Superior temporal gyrus (tissue), 1 donor: Measurements from ENCODE around the gene NNAT.

Experiments
- DNase-seq: peaks from one replicate; pipeline ENCODE4 v3.0.0-alpha.2; 2016; ENCODE audit errors: extremely low spot score

Gene NNAT

DNA sequence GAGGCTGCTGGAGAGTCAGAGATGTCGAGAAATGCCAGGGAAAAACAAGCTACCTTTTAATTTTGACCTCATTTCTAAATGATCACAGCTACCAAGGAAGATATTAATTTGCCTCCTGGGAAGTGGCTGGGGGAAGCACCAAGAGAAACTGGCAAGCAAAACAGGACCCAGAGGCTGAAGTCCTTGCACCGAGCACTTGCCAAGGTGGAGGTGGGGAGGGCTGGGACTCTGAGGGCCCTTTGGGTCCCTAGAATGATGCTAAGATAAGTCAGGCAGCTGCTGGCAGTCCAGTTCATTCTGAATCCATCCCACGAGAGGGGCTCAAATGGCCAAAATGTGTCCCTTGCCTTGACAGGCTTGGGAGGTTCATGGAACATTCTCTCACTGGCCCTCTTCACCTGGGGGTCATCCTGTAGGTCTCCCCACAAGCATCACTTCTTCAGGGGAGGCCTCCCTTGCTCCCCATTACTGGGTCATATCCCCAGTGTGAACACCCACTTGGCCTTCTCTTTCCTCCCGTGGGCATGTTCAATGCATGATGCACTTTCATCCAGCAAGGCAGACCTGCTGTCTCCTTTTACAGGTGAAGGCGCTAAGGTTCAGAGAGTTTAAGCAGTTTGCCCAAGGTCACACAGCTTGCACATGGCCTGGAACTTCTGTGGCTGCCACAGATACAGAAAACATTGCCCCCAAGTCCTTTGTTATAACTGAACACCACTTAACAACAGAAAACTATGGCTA is 45.7 kb downstream of the NNAT start:
- DNase-seq, result no peak

DNA sequence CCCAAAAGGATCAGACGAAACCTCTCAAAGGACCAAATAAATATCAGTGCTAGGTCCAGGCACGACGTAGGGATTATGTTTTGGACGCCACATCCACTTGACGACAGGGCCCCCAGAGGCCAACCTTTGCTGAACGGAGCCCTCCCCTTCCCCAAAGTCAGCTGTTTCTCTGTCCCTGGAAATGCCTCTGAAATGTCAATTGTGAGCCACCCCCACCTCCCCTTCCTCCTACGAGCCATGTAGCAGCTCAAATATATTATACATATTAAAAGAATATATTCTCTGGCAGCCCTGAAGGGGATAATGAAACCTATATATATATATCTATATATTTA is 46.2 kb downstream of the NNAT start:
- no peak for DNase-seq

DNA sequence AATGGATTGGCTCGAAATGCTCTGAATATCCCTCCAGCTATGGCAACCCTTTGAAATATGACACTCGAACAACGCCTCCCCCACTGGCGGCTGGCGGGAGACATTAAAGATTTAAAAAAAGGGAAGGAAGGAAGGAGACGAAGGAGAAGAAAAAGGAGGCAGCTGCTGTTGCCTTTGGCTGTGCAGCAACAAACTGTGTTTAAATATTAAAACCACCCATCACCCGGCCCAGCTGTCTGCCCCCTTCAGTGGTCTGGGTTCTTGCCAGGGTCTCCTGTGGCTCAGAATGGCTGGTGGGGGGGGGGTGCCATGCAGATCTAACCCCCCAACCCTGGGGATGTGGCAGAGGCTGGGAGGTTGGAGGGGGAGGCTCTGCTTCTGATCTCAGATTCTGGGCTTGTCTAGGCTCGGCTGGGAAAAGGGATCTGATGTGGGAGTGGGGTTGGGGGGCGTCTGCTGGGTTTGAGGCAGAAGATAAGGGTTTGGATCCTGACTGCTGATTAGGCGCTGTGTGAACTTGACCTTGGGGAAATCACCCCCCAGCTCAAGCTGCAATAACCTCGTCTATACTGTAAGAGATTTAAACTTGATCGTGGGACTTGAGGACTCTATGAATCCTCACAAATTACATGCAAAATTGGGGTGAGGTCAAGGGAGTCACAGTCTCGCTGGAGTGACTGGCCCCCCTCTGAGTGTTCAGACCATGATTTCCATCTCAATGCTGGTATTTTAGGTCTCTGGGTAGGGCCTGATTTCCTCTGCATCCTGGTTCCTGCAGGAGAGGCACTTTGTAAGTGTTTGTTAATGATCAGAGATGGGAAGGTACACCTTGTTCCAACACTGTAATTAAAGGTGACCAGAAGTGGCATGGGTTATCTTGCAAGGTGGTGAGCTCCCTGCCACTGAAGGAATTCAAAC is 46.9 kb downstream of the NNAT start:
- no peak for DNase-seq

DNA sequence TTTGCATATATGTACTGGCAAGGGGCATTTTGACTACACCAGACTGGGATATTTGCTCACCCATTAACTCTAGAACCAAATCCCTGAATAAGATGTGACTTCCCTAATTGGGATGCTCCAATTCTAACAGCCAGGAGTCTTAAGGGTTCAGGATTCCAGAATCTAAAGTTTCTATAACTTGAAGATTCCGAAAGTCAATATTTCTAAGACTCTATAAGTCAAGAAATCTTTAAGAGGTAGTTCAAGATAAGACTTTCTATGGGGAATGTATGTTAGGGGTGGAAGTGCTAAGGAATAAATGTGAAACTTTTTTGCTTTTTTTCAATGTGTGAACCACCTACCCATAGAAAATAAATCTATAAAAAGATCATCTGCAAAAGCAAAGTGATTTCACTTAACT is 49.4 kb downstream of the NNAT start:
- DNase-seq, result no peak

DNA sequence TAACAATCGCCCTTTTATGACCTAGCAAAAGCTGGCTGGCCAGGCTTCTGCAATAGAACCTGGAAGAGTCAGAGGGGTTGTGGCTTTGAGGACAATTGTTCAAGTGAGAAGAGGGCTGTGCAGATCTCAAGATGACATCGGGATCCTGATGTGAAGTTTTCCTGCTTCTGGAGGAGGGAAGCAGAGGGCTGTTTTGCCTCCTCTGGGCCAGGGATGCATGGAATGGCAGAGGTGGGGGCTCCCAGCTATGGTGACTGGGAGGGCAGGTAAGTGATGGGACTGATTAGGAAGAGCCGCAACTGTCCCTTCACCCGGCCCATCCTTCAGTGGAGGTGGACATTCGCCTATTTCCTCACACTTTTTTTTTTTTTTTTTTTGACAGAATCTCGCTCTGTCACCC is 50.0 kb downstream of the NNAT start:
- DNase-seq, result no peak
